Measurements from ENCODE around the gene FCHSD2.
"Not testable (repeated sequence)": the region's sequence is repeated elsewhere in the genome, so short reads cannot be mapped to it uniquely, and the experiment has no call there.

Gene FCHSD2

DNA sequence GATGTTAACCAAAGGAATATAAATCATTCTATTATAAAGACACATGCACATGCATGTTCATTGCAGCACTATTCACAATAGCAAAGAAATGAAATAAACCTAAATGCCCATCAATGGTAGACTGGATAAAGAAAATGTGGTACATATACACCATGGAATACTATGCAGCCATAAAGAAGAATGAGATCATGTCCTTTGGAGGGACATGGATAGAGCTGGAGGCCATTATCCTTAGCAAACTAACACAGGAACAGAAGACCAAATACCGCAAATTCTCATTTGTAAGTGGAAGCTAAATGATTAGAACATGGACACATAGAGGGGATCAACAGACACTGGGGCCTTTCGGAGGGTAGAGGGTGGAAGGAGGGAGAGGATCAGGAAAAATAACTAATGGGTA lies 283.9 kb downstream of the FCHSD2 start:
- DNase-seq (ENCODE audit: extremely low spot score, insufficient read length, low read depth); FAIRE-seq: not testable (repeated sequence)

DNA sequence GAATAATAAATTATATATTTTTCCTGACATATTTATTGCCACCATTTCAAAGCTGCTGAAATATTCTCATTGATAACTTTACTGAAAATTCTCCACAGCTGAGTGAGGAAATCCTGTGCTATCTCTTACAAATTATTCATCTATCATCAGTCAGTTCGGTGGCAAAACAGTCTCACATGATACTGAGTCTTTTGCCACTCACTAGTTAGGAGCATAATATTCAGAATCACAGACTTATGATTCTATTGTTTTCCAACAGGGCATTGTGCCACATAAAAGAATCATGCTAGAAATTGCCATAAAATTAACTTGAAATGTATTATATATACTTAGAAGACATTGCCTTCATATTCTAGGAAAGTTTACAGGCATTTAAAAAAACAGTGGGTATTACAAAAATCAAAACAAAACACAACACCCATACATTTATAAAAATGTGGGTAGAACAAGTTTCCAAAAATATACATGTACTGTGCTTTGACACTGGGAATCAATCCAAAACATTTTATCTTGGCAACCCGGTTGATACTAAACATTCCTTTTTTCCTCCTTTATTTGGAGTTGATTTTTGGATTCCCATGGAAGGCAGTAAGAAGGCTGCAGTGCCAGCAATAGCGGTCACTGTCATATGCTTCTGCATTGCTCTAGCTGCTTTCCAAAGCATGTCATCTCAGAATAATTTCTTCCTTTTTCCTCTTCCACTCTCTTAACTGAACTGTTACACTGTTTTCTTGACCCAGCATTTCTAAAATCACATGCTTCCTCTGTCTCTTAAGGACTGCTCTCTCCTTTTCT lies 285.4 kb downstream of the FCHSD2 start:
- FAIRE-seq = no peak
- no peak for DNase-seq (ENCODE audit: extremely low spot score, insufficient read length, low read depth)

DNA sequence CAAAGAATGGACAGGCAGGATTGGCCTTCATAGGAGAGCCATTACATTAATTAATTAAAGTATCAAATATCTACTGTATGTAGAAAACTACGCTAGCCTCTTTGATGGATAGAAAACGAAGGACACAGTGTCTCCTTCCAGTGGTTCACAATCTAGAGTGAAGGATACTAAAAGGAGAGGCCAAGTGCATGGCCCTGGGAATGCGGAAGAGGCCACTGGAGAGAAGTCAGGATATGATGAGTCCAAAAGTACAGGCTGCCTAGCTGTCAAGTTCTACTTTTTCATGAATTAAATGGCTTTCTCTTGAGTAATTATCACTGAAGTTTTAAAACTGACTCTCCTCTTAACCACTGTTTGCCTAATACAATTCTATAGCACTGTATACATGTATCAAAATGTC lies 286.1 kb downstream of the FCHSD2 start:
- DNase-seq (ENCODE audit: extremely low spot score, insufficient read length, low read depth) (no peak), FAIRE-seq (no peak)

DNA sequence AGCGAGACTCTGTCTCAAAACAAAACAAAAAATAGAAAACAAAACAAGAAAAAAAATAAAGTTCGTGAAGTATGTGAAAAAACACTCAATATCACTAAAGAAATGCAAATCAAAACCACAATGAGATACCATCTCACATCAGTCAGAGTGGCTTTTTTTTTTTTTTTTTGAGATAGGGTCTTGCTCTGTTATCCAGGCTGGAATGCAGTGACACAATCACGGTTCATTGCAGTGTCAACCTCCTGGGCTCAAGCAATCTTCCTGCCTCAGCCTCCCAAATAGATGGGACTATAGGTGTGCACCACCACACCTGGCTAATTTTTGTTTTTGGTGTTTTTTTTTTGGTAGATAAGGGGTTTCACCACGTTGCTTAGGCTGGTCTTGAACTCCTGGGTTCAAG lies 290.4 kb downstream of the FCHSD2 start:
- peak; percentile 5 for FAIRE-seq

DNA sequence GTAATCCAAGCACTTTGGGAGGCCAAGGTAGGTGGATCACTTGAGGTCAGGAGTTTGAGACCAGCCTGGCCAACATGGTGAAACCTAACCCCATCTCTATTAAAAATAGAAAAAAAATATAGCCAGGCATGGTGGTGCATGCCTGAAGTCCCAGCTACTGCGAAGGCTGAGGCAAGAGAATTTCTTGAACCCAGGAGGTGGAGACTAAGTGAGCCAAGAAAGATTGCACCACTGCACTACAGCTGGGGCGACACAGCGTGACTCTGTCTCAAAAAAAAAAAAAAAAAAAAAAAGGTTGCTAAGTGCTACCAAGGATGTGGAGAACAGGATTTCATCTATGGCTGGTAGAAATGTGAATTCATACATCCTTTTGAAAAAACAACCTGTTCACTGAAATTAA lies 291.3 kb downstream of the FCHSD2 start:
- FAIRE-seq (no peak), DNase-seq (ENCODE audit: extremely low spot score, insufficient read length, low read depth) (no peak)

More for the DNA sequence above, 290.4 kb downstream of the FCHSD2 start:
- no peak for DNase-seq (ENCODE audit: extremely low spot score, insufficient read length, low read depth)

DNA sequence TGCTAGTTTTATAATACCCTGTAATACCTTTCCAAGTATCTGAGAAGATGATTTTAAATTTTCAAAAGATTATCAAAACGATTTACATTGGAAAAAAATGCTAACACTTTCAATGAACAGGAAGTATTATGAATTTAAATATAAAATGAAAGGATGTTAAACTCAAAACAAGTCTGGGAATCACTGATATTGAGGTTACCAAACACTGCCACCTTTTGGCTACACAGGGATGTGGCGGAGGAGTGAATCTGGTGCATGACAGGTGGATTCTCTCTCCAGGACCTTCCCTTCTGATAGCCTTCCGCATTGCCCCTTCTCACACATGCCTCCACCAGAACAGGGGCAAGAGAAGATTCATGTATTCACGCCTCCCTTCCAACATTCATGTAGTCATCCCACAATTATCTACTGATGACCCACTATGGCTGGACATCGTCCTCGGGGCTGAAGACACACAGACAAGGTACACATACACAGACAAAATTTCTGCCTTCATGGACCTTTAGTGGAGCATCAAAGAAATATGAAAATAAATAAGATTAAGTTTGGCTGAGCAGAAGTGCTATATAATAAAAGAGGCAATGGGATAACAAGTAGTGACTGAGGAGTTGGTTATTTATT lies 293.2 kb downstream of the FCHSD2 start:
- peak; percentile 12 for FAIRE-seq
- DNase-seq (ENCODE audit: extremely low spot score, insufficient read length, low read depth) = no peak

DNA sequence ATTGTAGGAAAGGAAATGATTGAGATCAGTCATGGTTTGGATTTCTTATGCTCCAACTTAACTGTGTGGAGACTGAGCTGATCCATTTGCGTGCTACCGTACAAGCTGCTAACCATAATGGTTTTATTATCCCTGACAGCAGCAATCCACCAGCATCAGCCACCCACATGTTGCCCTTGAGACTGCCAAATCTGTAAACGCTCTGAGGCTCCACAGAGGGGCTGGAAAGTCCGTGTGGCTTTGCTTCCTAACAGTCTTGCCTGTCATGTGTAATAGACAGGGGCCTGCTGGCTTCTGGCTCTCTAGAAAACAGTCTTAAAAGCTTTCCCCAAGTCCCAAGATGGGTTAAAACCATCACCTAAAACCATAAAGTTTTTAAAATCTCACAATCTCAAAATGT lies 297.8 kb downstream of the FCHSD2 start:
- DNase-seq (ENCODE audit: extremely low spot score, insufficient read length, low read depth) = no peak
- no peak for FAIRE-seq

DNA sequence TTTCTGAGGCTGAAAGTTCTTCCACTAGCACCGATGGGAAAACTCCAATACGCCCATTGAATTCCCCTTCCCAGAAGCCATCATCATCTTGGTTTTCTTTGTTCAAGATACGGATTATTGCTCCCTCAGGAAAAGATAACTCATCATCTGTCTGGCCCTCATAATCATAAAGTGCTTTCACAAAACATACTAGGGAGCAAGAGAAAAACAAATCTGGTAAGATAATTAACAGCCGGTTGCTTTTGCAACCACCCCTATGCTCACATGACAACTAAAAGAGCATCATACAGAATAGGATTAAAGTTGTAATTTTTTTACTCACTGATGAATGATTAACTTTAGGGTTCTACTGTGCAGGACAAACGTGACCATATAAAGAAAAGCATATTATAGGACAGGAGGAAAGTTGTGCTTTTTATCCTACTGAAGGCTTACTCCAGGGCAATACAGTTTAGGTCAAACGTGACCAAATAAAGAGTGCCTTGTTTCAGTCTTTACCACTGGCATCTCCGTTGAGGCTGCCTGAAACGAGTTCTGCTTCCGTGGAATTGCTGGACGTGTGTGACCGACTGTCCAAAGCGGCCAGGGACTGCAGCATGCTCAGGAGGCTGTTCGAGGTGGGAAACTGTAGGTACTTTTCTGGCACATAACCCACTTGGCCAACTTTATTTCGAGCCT lies 299.3 kb downstream of the FCHSD2 start:
- no peak for FAIRE-seq
- no peak for DNase-seq (ENCODE audit: extremely low spot score, insufficient read length, low read depth)

DNA sequence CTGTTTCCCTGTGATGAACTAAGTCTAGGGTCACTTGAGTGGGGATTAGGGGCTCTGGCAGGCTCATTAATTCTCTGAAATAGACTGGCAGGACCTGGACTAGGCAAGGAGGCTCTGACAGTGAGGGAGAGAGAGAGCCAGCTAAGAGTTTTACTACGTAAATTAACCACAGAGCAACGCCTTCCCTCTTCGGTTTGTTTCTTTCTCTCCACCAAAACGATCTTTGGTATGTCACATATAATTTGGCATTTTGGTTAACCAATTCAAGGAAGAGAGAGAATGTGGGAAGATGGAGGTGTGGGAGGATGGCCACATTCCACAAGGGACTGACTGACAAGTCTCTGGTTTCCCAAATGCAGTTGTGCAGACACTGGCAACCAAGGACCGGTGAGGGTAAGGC lies 300.0 kb downstream of the FCHSD2 start:
- DNase-seq (ENCODE audit: extremely low spot score, insufficient read length, low read depth) = no peak
- FAIRE-seq = no peak

DNA sequence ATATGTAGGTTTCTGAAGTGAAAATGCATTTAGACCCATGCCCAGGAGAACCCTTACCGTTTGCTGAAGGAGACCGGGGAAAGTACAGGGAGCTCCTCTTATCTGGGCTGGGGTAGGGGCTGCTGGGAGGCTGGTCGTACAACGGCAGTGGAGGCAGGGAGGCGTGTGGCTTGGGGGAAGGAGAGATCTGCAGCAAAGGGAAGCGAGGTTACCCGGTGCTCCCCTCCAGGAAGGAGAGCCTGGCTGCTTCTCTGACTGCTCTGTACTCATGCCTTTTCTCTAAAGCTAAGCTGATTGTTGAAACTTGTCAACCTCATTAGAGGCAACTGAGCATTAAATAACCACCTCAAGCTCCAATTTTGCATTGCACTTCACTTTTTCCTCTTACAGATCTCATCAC lies 300.7 kb downstream of the FCHSD2 start:
- no peak for DNase-seq (ENCODE audit: extremely low spot score, insufficient read length, low read depth)
- no peak for FAIRE-seq

DNA sequence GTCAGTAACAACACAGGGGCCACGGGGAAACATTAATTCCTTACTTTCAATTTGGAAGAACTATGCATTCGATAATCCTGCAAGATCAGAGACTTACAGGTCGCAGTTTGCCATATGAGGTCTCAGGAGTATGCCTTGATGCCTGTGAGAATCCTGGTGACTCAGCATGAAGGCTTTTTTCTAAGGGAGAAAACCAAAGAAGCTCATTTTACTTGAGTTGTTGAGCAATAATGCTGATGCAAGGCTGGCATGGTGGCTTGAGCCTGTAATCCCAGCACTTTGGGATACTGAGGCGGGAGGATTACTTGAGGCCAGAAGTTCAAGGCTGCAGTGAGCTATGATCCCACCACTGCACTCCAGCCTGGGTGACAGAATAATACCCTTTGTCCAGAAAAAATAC lies 301.3 kb downstream of the FCHSD2 start:
- no peak for DNase-seq (ENCODE audit: extremely low spot score, insufficient read length, low read depth)
- no peak for FAIRE-seq

DNA sequence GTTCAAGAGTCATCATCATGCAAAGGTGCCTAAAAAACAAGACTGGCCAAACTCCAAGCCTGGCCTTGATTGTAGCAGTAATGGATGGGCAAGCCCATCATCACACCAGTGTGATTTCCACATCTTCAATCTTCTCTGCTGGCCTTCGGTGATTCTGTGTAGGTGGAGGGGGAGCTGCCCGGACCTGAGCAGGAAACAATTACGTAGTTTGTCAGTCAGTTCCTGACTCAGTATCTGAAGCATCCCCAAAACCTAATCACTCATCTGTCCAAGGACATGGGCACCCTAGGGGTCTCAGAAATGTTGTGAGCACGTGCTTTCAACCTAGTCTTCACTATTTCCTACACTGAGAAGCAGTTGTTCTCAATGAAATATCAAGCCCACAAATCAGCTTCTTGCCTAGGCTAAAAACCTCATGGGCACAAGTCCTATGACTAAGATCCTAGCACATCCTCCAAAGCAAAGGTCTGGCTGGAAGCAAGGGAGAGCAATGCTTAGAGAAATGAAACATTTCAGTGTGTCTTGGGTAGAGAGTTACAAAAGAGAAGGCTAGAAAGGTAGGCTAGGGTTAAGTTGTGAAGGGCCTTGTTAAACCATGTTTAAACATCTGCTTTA lies 303.3 kb downstream of the FCHSD2 start:
- no peak for DNase-seq (ENCODE audit: extremely low spot score, insufficient read length, low read depth)
- no peak for FAIRE-seq

DNA sequence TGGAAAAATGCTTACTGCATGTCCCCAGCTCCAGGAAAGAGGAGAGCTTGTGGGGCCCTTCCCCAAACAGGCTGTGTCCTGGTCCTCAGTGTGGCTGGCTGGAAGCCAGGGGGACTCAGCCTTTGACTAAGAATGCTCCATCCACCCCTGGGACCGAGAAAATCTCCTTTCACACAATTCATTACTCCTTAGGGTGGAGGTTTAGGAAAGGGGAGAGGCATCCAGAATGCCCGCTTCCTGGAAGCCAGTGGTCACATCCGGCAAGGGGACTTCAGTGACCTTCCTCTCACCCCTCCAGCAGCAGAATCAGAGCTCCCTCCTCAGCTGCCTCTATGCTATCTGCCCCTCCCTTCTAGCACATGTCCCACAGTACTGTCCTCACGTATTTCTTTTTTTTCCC lies 306.0 kb downstream of the FCHSD2 start:
- FAIRE-seq (no peak), DNase-seq (ENCODE audit: extremely low spot score, insufficient read length, low read depth) (no peak)

DNA sequence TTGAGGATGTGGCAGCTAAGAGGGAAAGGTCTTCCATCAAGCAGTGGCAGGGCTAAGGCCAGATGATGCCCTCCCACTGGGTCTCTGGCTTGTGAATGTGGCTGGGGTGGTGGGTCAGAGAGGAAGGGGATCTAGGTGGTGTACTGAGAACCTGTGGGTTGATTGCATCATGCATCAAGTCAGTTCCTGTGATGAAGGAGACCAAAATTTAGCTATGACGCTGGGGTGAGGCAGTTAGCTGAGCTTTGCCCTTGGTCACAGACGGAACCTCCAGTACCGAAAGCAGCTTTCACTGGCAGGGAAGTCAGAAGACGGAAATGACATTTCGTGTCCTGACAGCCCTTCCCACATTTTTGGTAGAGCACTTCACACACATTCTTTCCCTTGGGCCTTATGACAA lies 307.2 kb downstream of the FCHSD2 start:
- no peak for DNase-seq (ENCODE audit: extremely low spot score, insufficient read length, low read depth)
- FAIRE-seq = no peak

DNA sequence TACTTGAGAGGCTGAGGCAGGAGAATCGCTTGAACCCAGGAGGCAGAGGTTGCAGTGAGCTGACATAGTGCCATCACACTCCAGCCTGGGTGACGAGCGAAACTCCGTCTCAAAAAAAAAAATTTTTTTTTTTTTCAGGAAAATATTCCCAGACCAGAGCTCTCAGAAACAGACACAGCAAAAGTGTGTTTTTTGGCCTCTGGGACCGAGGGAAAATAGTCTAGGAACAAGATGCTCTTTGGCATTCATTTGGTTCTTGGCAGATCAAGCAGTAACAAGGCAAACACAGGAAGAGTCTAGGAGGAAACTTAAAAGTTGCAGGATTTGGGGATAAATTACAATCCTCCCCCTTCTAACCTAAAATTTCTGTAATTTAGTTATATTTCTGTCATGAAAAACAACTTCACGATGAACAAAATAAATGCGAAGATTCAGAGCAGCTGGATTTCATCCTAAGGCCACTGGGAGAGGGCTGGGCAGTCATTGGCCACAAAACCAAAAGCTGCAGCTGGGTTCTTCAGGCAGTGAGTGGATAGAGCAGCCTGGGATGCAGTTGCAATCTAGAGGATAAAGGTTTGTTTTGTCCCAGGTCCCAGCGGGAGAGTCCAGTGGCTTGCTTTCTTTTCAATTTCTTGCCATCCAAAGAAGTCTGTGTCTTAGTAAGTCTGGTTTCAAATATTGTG lies 308.2 kb downstream of the FCHSD2 start:
- no peak for FAIRE-seq
- no peak for DNase-seq (ENCODE audit: extremely low spot score, insufficient read length, low read depth)

DNA sequence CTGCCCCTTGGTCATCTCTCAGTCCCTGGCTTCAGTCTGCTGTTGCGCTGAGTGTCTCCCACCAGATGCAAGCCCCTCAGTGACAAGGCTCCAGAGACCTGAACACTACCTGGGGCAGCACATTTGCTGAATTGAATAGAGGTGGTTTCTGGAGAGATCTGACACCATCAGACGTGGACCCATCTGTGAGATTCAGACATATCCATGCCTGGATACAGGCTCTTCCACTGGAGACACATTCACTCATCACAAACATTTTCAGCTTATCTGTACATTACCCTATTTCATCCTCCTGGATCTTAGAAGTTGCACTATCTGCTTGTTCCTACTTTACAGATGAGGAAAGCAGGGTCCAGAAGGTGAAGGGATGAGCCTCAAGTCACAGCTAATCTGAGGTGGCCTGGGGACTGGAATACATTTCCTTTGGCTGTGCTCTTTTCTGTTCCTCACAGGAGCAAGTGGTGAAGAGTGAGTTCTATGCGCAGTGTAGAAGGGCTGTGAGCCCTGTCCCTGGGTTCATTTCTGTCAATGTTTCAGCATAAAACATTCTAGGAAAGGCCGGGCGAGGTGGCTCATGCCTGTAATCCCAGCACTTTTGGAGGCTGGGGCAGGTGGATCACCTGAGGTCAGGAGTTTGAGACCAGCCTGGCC lies 308.9 kb downstream of the FCHSD2 start:
- FAIRE-seq (no peak), DNase-seq (ENCODE audit: extremely low spot score, insufficient read length, low read depth) (no peak)

DNA sequence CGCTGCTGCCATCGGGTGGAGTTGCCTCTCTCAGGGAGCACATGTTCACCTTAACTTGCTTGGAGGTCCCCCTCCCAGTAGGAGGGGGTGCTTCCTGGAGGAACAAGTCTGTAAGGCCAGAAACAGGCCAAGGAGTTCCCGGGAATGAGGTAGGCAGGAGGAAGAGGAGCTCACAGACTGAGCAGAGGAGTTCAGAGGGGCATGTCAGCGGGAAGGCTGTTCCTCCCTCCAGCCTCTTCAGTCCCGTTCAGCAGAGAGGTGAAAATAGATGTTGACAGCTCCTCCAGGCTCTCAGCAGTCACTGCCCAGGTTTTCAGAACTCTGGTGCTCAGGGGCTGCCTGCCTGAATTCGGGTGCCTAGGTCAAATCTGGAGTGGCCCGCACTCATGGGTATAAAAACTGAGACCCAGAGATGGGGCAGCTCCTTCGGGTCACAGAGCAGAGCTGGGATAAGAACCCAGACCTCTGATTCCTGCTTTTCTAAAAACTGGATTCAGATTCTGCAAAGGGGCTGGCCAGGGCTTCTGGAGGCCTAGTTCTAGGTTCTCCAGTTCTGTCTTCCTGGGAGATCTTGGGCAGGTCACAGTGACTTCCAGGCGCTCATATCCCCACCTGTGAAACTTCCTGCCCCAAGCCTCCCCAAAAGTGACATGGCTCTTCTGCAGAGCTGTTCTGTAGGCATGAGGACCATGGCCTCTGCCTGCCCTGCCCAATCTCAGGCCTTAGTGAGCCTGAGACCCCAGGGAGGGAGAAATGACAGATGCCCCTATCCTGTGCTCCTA lies 309.6 kb downstream of the FCHSD2 start:
- no peak for FAIRE-seq
- no peak for DNase-seq (ENCODE audit: extremely low spot score, insufficient read length, low read depth)

DNA sequence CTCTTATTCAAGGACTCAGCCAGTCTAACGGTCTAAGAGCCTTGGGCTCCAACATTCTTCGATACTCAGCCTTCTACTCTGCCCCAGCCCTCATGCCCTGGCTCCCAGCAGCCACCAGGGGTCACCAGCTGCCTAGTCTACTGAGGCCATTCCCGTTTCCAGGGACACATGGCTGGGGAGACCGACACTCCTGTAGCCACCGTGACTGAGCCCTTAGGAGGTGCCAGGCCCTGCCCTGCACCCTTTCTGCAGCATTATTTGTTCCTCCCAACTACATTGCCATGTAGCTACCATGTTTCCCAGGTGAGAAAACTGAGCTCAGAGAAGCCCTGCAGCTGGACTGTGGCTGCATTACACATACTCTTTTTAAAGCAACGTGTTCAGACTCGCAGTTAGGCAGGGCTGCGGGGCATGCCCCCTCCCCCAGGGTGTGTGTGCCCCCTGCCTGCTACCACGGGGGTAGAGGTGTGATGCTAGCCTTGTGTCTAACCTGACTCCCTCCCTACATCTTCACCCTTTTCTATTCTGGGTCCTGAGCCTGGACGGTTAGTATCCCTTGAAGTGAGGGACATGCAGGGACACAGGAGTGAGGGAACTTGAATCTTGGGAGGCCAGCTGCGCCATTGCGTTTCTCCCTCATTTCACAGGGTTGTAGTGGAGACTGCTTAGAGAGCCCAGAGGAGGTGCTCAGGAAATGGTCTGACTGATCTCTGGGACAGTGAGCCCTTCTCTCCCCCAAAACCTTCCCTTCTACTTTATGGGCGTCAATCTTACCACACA lies 310.4 kb downstream of the FCHSD2 start:
- FAIRE-seq (peak; percentile 46), DNase-seq (ENCODE audit: extremely low spot score, insufficient read length, low read depth) (no peak)

Data from GM18507 (cell line).